ENCODE results near the gene HBG1. TPM values are rescaled to one million over a fixed set of nuclear protein-coding genes. Genes with fewer than 3 reads are reported as not detected.
"Not testable (repeated sequence)": the region's sequence is repeated elsewhere in the genome, so short reads cannot be mapped to it uniquely, and the experiment has no call there.

HBG1 gene
- total RNA-seq, 6 donors from 2014 or later: 2.9 to 4.6 TPM; not detected in 4

DNA sequence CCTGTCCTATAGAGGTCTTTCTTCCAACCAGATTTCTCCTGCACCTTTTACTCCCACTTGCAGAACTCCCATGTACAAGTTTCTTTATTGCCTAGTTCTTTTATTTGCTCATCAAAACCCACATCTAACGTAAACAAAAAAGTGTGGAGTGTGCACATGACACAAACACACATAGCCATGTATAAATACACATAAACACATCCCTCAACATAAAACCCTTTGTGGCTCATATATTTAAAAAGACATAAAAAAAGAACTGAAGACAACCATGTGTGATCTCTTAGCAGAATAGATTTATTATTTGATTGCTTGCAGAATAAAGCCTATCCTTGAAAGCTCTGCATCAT, 3.2 kb upstream of the HBG1 start:
- H3K9me3 ChIP-seq: no peaks in the 10 kb centered on the region
- H3K27me3 ChIP-seq: no peaks in the 10 kb centered on the region
- 70 to 76% methylated on average over 1 of the region's 1 CpG for WGBS, 2 donors
- DNase-seq (no peak), ATAC-seq (ENCODE audit: low FRiP score in 2 of 2) (no peak)
- H3K4me1 ChIP-seq: no peaks in the 10 kb centered on the region
- H3K4me3 ChIP-seq: no peak overlapping the region
- H3K36me3 ChIP-seq: no peaks in the 10 kb centered on the region
- no peak overlapping the region for H3K27ac ChIP-seq
- no peak for TF ChIP-seq POLR2AphosphoS5 (IDR thresholded peaks at IDR 0.05)
- no peak for TF ChIP-seq CTCF (IDR thresholded peaks at IDR 0.05)
- TF ChIP-seq EP300 (IDR thresholded peaks at IDR 0.05): no peak
- no peak for TF ChIP-seq POLR2A (IDR thresholded peaks at IDR 0.05)

GRCh38 chr11:5252192-5252918, 2.7 kb upstream of the HBG1 start:
- Histone ChIP-seq H3K4me1 (no peaks in the 10 kb centered on the region), H3K9me3 (no peaks in the 10 kb centered on the region), H3K27ac (no peak overlapping the region), H3K4me3 (no peak overlapping the region), H3K27me3 (no peaks in the 10 kb centered on the region), H3K36me3 (no peaks in the 10 kb centered on the region)
- 70 to 75% methylated on average over 9 of the region's 9 CpGs for WGBS, 2 donors
- DNase-seq (no peak), ATAC-seq (ENCODE audit: low FRiP score in 2 of 2) (no peak)
- TF ChIP-seq POLR2A (IDR thresholded peaks at IDR 0.05) (no peak), EP300 (IDR thresholded peaks at IDR 0.05) (no peak), CTCF (IDR thresholded peaks at IDR 0.05) (no peak), POLR2AphosphoS5 (IDR thresholded peaks at IDR 0.05) (no peak)

- DNase-seq (no peak), ATAC-seq (ENCODE audit: low FRiP score in 2 of 2) (no peak)
- Histone ChIP-seq H3K4me1 (no peaks in the 10 kb centered on the region), H3K27me3 (no peaks in the 10 kb centered on the region), H3K27ac (no peak overlapping the region), H3K9me3 (no peaks in the 10 kb centered on the region), H3K36me3 (no peaks in the 10 kb centered on the region), H3K4me3 (no peak overlapping the region)
- WGBS, 2 donors: 40 to 63% methylated on average over 2 of the region's 2 CpGs
- TF ChIP-seq EP300 (IDR thresholded peaks at IDR 0.05): no peak
- TF ChIP-seq POLR2A (IDR thresholded peaks at IDR 0.05): no peak
These were observed 2.1 kb upstream of the HBG1 start for GRCh38 chr11:5251746-5252145.

DNA sequence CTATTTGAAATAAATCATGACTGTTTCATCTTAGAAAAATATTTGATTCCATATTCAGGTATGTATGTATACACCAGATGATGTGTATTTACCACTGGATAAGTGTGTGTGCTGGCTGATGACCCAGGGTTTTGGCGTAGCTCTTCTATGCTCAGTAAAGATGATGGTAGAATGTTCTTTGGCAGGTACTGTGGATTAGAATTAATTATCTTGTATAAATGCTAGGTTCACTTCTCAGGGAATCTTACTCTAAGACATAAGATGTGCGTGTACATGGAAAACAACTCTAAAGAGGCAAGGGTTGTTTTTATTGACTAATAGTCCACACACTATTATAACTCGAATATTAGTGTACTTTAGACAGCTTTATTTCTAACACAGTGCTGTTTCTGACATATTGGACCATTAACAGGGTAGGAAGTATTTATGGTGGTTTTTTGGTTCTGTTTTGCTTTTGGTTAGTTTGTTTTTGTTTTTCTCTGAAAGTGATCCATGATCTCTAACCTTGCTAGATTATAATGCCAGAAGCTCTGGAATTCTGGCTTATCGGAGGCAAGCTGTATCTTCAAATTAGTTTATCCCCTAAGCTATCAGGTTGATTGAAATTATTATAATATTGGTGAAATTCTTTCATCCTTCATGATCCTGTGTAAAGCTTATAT, 1.0 kb upstream of the HBG1 start:
- ATAC-seq (ENCODE audit: low FRiP score in 2 of 2) (no peak), DNase-seq (no peak)
- H3K4me1 ChIP-seq: no peaks in the 10 kb centered on the region
- TF ChIP-seq POLR2AphosphoS5 (IDR thresholded peaks at IDR 0.05) (no peak), CTCF (IDR thresholded peaks at IDR 0.05) (no peak), POLR2A (IDR thresholded peaks at IDR 0.05) (no peak), EP300 (IDR thresholded peaks at IDR 0.05) (no peak)
- H3K36me3 ChIP-seq: no peaks in the 10 kb centered on the region
- no peaks in the 10 kb centered on the region for H3K27me3 ChIP-seq
- no peaks in the 10 kb centered on the region for H3K9me3 ChIP-seq
- no peak overlapping the region for H3K27ac ChIP-seq
- WGBS, 2 donors: 85 to 91% methylated on average over 4 of the region's 4 CpGs
- H3K4me3 ChIP-seq: no peak overlapping the region

- not testable (repeated sequence) for H3K27ac ChIP-seq
- WGBS, 2 donors: 75 to 94% methylated on average over 7 of the region's 7 CpGs
These were observed 1.2 kb downstream of the HBG1 start for GRCh38 chr11:5248498-5248897.

More at GRCh38 chr11:5248498-5248897, 1.2 kb downstream of the HBG1 start:
- DNase-seq; H3K27me3 ChIP-seq; H3K36me3 ChIP-seq; H3K4me3 ChIP-seq; H3K4me1 ChIP-seq; H3K9me3 ChIP-seq; ATAC-seq (ENCODE audit: low FRiP score in 2 of 2): not testable (repeated sequence)
